Colonic mucosa (tissue), 4 donors: Measurements from ENCODE around the gene GM2A. TPM values are rescaled to one million over a fixed set of nuclear protein-coding genes. Genes with fewer than 3 reads are reported as not detected.

Experiments
- DNase-seq: peaks from one replicate; pipeline ENCODE4 v3.0.0-alpha.2; 2020
- H3K27ac ChIP-seq: fragments of 200-600 bp; one replicate; pipeline ENCODE4 v1.8.0; 2021
- H3K27me3 ChIP-seq: fragments of 200-600 bp; one replicate; pipeline ENCODE4 v1.8.0; 2021
- H3K36me3 ChIP-seq: fragments of 200-600 bp; one replicate; pipeline ENCODE4 v1.8.0; 2021
- H3K4me1 ChIP-seq: fragments of 200-600 bp; one replicate; pipeline ENCODE4 v1.8.0; 2021; ENCODE audit warnings: mild to moderate bottlenecking
- H3K4me3 ChIP-seq: fragments of 200-600 bp; one replicate; pipeline ENCODE4 v1.8.0; 2021
- H3K9ac ChIP-seq, 2 donors: one replicate each; pipeline ENCODE4 v1.7.0; 2013; ENCODE audit warnings: control low read depth in 2 of 2, low read depth in 2 of 2, low read length in 2 of 2
- H3K9me3 ChIP-seq: fragments of 200-600 bp; one replicate; pipeline ENCODE4 v1.8.0; 2021
- CTCF ChIP-seq: fragments of 200-600 bp; IDR thresholded peaks from one replicate; pipeline ENCODE4 v1.8.0; 2022; ENCODE audit warnings: antibody characterized with exemption, mild to moderate bottlenecking
- intact Hi-C: fragments of 100-400 bp; cut with DNase I; formaldehyde crosslinking; loops from one replicate; pipeline ENCODE4 v1.14.1; 2022
- total RNA-seq, 2 donors: library from RNA; stranded (reverse); fragmentation: NEBNext Ultra II Directional in 1 of 2; extraction: Animal tissue kit (Norgen Biotek cat#: 25700) in 1 of 2; gene quantifications; one replicate each; pipeline ENCODE4 v1.2.1, GENCODE V29; 2021
- donor health status: healthy.
- donor health status: DM: no; HTN: no; CAD: no.
- donor health status: DM: no; HTN: no; CAD: no.

The GM2A gene
- total RNA-seq, 2 donors from 2014 or later: 22.0 to 27.2 TPM

DNA sequence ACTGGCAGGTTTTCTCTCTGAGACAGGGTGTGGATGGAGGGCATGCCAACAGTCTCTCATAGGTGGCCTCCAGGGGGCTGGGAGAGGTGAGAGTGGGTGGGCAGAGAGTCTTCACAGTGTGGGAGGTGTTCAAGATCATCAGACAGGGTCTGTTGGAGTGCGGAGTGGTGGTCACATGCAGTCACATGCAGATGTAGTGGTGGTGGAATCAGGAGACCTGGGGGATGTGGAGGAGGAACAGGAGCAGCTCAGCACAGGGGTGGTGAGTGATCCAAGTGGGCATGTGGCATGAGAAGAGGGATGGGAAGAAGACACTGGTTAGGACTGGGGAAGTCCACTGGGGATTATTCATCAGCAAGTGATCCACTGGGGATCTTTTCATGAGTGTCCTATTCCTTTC, 5.8 kb downstream of the GM2A start:
- no peak for DNase-seq
- Histone ChIP-seq H3K27me3 (no peaks in the 10 kb centered on the region), H3K27ac (no peak overlapping the region), H3K9me3 (no peaks in the 10 kb centered on the region), H3K36me3 (no peaks in the 10 kb centered on the region), H3K4me3 (no peak overlapping the region), H3K4me1 (peaks cover 7% of the 10 kb centered on the region), H3K9ac (no peak overlapping the region)
- no peak for TF ChIP-seq CTCF
- intact Hi-C loops: no loop called here

DNA sequence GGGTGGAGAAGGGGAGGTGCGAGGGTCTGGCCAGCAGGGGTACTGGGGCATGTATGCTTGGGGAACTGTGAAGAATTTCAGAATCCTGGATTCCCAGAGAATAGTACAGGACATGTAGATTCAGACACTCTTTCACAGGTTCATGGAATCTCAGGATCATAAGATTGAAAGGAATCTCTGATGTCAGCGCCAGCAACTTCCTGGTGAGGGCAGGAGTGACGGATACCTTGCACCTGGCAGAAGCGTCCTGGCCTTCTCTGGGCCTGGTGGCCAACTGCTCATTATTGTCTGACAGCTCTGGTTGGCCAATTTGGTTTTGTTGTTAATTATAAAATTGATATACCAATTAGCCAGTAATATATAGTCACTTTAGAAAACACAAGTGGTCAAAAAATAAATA, 6.9 kb downstream of the GM2A start:
- Histone ChIP-seq H3K4me3 (no peak overlapping the region), H3K9ac (no peak overlapping the region), H3K36me3 (no peaks in the 10 kb centered on the region), H3K27ac (no peak overlapping the region), H3K27me3 (no peaks in the 10 kb centered on the region), H3K9me3 (no peaks in the 10 kb centered on the region), H3K4me1 (peaks cover 6% of the 10 kb centered on the region)
- TF ChIP-seq CTCF: no peak
- DNase-seq: no peak
- intact Hi-C loops: no loop called here

GRCh38 chr5:151262532-151262931, 9.5 kb downstream of the GM2A start:
- Histone ChIP-seq H3K4me3 (no peak overlapping the region), H3K27me3 (no peaks in the 10 kb centered on the region), H3K4me1 (peaks cover 6% of the 10 kb centered on the region), H3K36me3 (no peaks in the 10 kb centered on the region), H3K27ac (no peak overlapping the region), H3K9ac (no peak overlapping the region), H3K9me3 (no peaks in the 10 kb centered on the region)
- no peak for DNase-seq
- no peak for TF ChIP-seq CTCF
- intact Hi-C loops: no loop called here

- Histone ChIP-seq H3K9me3 (no peaks in the 10 kb centered on the region), H3K36me3 (no peaks in the 10 kb centered on the region), H3K4me3 (no peak overlapping the region), H3K4me1 (peaks cover 6% of the 10 kb centered on the region), H3K27ac (no peak overlapping the region), H3K9ac (no peak overlapping the region), H3K27me3 (no peaks in the 10 kb centered on the region)
- DNase-seq: no peak
- TF ChIP-seq CTCF: no peak
- intact Hi-C loops: no loop called here
These were observed 11.1 kb downstream of the GM2A start for GRCh38 chr5:151264113-151264512.

GRCh38 chr5:151267491-151268260, 14.7 kb downstream of the GM2A start:
- TF ChIP-seq CTCF: no peak
- no peak overlapping the region for H3K9ac ChIP-seq
- no peak overlapping the region for H3K4me3 ChIP-seq
- no peak overlapping the region for H3K27ac ChIP-seq
- DNase-seq: no peak
- no peaks in the 10 kb centered on the region for H3K36me3 ChIP-seq
- H3K9me3 ChIP-seq: no peaks in the 10 kb centered on the region
- H3K4me1 ChIP-seq: peaks cover 6% of the 10 kb centered on the region
- H3K27me3 ChIP-seq: no peaks in the 10 kb centered on the region
- intact Hi-C loops: no loop called here
